WTC11 (cell line): ENCODE measurements around the gene LRRC3B. TPM values are rescaled to one million over a fixed set of nuclear protein-coding genes. Genes with fewer than 3 reads are reported as not detected.

ENCODE experiments used
- ATAC-seq: fragments of 200-7000 bp; cut with Tn5 transposase; 2 replicates; pipeline ENCODE4 v1.10.0; 2021; ENCODE audit warnings: mild to moderate bottlenecking, moderate library complexity
- CTCF ChIA-PET: fragments of 300-600 bp; sonication (Branson Sonifier 250); formaldehyde crosslinking; loops from one replicate; lab custom pipeline; 2021; ENCODE audit warnings: antibody characterized with exemption; lab: Charles Lee
- POLR2A ChIA-PET: fragments of 350-600 bp; sonication (Branson Sonifier 250); formaldehyde crosslinking; loops from one replicate; lab custom pipeline; 2021; ENCODE audit warnings: antibody characterized with exemption; lab: Charles Lee
- DNase-seq: peaks from one replicate; pipeline ENCODE4 v3.0.0; 2021; ENCODE audit warnings: low spot score
- H3K27ac Mint-ChIP-seq: 2 replicates; pipeline ENCODE4 v1.8.0; 2021; ENCODE audit warnings: mixed read lengths
- H3K27me3 Mint-ChIP-seq: 2 replicates; pipeline ENCODE4 v1.8.0; 2021; ENCODE audit warnings: low read depth, mild to moderate bottlenecking, moderate library complexity, mixed read lengths
- H3K36me3 Mint-ChIP-seq: 2 replicates; pipeline ENCODE4 v1.8.0; 2021; ENCODE audit warnings: mixed read lengths
- H3K4me1 Mint-ChIP-seq: 2 replicates; pipeline ENCODE4 v1.8.0; 2022; ENCODE audit warnings: mixed read lengths
- H3K4me3 Mint-ChIP-seq: 2 replicates; pipeline ENCODE4 v1.8.0; 2021; ENCODE audit warnings: mild to moderate bottlenecking, moderate library complexity, mixed read lengths
- H3K9me3 Mint-ChIP-seq: 2 replicates; pipeline ENCODE4 v1.8.0; 2021; ENCODE audit warnings: mixed read lengths
- CBFB ChIP-seq: sonication (generic); formaldehyde crosslinking; IDR thresholded peaks from 2 replicates; pipeline ENCODE4 v1.8.1; 2022; ENCODE audit warnings: mild to moderate bottlenecking, low read depth, missing genetic modification reagents
- CDX4 ChIP-seq: fragments of 250-450 bp; sonication (Bioruptor Pico); IDR thresholded peaks from 2 replicates; pipeline ENCODE4 v1.9.0; 2021; ENCODE audit warnings: moderate library complexity, mild to moderate bottlenecking, inconsistent platforms, borderline replicate concordance
- FOXK1 ChIP-seq: sonication (generic); formaldehyde crosslinking; IDR thresholded peaks from 2 replicates; pipeline ENCODE4 v1.8.0; 2022; ENCODE audit warnings: mild to moderate bottlenecking, moderate library complexity, missing genetic modification reagents
- GABPB1 ChIP-seq: sonication (generic); formaldehyde crosslinking; IDR thresholded peaks from 2 replicates; pipeline ENCODE4 v1.8.1; 2023; ENCODE audit warnings: mild to moderate bottlenecking, missing genetic modification reagents
- GRHL2 ChIP-seq: fragments of 250-450 bp; sonication (Bioruptor Pico); IDR thresholded peaks from 2 replicates; pipeline ENCODE4 v1.8.0; 2022; ENCODE audit warnings: mild to moderate bottlenecking, moderate library complexity; ENCODE audit not compliant: insufficient replicate concordance, severe bottlenecking
- NFE2L1 ChIP-seq: sonication (generic); formaldehyde crosslinking; IDR thresholded peaks from 2 replicates; pipeline ENCODE4 v1.8.1; 2023; ENCODE audit warnings: missing genetic modification reagents
- NFYB ChIP-seq: sonication (generic); formaldehyde crosslinking; conservative IDR thresholded peaks from 2 replicates; pipeline ENCODE4 v1.8.0; 2022; ENCODE audit warnings: low read depth, missing genetic modification reagents
- RELA ChIP-seq: sonication (generic); formaldehyde crosslinking; IDR thresholded peaks from 2 replicates; pipeline ENCODE4 v1.8.1; 2022; ENCODE audit warnings: missing genetic modification reagents, mild to moderate bottlenecking, borderline replicate concordance
- USF2 ChIP-seq: sonication (generic); formaldehyde crosslinking; IDR thresholded peaks from 2 replicates; pipeline ENCODE4 v1.8.1; 2023; ENCODE audit warnings: mild to moderate bottlenecking, missing genetic modification reagents, moderate library complexity
- ZNF121 ChIP-seq: sonication (generic); formaldehyde crosslinking; IDR thresholded peaks from 2 replicates; pipeline ENCODE4 v1.8.0; 2023; ENCODE audit warnings: missing genetic modification reagents
- ZNF138 ChIP-seq: sonication (generic); formaldehyde crosslinking; conservative IDR thresholded peaks from 2 replicates; pipeline ENCODE4 v1.8.1; 2022; ENCODE audit warnings: mild to moderate bottlenecking, moderate library complexity, missing genetic modification reagents
- ZNF263 ChIP-seq: sonication (generic); formaldehyde crosslinking; IDR thresholded peaks from 2 replicates; pipeline ENCODE4 v1.8.1; 2022; ENCODE audit warnings: low read depth, mild to moderate bottlenecking, moderate library complexity, missing genetic modification reagents
- total RNA-seq: library from RNA; stranded (reverse); gene quantifications from 3 replicates; pipeline ENCODE4 v1.2.3, GENCODE V29; 2021
- TF ChIP-seq, protein P1 (sequence below): sonication (generic); formaldehyde crosslinking; IDR thresholded peaks from 2 replicates; pipeline ENCODE4 v1.8.1; 2023; ENCODE audit warnings: mild to moderate bottlenecking, missing genetic modification reagents, borderline replicate concordance
- TF ChIP-seq, protein P2 (sequence below): sonication (generic); formaldehyde crosslinking; IDR thresholded peaks from 2 replicates; pipeline ENCODE4 v1.8.0; 2023; ENCODE audit warnings: mild to moderate bottlenecking, missing genetic modification reagents

Gene LRRC3B
- total RNA-seq, 1 experiment from 2014 or later, result 5.3 TPM

DNA sequence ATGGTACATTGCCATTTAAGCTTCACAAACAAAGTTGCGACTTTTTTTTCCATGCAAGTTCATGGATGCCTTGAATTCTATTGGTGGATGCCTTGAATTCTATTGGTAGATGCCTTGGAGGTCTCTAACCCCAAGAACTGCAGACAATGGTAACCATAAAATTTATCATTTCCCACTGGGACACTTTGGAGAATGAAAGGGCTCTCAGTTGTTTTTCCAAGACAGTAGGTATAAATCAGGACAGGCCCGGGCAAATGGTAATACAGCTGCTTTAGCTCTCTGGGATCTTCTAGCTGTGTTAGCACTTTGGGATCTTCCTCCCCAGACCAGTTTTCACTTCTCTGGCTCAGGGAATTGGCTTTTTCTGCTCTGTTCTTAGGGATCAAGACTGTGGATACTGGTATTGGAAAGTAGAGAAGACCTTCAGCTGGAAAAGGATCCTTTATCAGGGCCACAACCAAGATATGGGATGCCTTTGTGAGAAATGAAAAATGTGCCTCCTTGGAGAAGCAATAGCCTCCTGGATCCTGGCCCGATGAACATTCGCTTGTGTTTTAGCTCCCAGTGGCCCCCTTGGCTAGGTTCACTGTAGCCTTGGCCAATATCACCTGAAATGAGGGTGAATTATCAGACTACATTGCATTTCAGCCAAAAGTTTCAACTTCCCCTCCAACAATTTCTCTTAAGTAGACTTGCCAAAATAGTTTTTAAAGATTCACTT is 8.3 kb downstream of the LRRC3B start:
- POLR2A ChIA-PET, result no interaction called here
- TF ChIP-seq, protein P1, sequence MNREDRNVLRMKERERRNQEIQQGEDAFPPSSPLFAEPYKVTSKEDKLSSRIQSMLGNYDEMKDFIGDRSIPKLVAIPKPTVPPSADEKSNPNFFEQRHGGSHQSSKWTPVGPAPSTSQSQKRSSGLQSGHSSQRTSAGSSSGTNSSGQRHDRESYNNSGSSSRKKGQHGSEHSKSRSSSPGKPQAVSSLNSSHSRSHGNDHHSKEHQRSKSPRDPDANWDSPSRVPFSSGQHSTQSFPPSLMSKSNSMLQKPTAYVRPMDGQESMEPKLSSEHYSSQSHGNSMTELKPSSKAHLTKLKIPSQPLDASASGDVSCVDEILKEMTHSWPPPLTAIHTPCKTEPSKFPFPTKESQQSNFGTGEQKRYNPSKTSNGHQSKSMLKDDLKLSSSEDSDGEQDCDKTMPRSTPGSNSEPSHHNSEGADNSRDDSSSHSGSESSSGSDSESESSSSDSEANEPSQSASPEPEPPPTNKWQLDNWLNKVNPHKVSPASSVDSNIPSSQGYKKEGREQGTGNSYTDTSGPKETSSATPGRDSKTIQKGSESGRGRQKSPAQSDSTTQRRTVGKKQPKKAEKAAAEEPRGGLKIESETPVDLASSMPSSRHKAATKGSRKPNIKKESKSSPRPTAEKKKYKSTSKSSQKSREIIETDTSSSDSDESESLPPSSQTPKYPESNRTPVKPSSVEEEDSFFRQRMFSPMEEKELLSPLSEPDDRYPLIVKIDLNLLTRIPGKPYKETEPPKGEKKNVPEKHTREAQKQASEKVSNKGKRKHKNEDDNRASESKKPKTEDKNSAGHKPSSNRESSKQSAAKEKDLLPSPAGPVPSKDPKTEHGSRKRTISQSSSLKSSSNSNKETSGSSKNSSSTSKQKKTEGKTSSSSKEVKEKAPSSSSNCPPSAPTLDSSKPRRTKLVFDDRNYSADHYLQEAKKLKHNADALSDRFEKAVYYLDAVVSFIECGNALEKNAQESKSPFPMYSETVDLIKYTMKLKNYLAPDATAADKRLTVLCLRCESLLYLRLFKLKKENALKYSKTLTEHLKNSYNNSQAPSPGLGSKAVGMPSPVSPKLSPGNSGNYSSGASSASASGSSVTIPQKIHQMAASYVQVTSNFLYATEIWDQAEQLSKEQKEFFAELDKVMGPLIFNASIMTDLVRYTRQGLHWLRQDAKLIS (CRISPR knock-in tag), result no peak
- TF ChIP-seq, protein P2, sequence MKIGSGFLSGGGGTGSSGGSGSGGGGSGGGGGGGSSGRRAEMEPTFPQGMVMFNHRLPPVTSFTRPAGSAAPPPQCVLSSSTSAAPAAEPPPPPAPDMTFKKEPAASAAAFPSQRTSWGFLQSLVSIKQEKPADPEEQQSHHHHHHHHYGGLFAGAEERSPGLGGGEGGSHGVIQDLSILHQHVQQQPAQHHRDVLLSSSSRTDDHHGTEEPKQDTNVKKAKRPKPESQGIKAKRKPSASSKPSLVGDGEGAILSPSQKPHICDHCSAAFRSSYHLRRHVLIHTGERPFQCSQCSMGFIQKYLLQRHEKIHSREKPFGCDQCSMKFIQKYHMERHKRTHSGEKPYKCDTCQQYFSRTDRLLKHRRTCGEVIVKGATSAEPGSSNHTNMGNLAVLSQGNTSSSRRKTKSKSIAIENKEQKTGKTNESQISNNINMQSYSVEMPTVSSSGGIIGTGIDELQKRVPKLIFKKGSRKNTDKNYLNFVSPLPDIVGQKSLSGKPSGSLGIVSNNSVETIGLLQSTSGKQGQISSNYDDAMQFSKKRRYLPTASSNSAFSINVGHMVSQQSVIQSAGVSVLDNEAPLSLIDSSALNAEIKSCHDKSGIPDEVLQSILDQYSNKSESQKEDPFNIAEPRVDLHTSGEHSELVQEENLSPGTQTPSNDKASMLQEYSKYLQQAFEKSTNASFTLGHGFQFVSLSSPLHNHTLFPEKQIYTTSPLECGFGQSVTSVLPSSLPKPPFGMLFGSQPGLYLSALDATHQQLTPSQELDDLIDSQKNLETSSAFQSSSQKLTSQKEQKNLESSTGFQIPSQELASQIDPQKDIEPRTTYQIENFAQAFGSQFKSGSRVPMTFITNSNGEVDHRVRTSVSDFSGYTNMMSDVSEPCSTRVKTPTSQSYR (CRISPR knock-in tag), result no peak
- TF ChIP-seq RELA (CRISPR knock-in tag), result no peak
- no peak for TF ChIP-seq CBFB (CRISPR knock-in tag)
- TF ChIP-seq NFE2L1 (CRISPR knock-in tag), result no peak
- no peak for TF ChIP-seq USF2 (CRISPR knock-in tag)
- no peak for TF ChIP-seq ZNF263 (CRISPR knock-in tag)
- no peak for TF ChIP-seq ZNF138 (CRISPR knock-in tag)
- TF ChIP-seq ZNF121 (CRISPR knock-in tag), result no peak
- no peak for TF ChIP-seq GABPB1 (CRISPR knock-in tag)
- no peak overlapping the region for H3K4me3 Mint-ChIP-seq
- H3K36me3 Mint-ChIP-seq, result peaks cover 2% of the 10 kb centered on the region; the same call in 1 of the 2 replicates
- ATAC-seq (no peak; the same call in 1 of the 2 replicates), DNase-seq (no peak)
- H3K4me1 Mint-ChIP-seq, result peaks cover 19% of the 10 kb centered on the region
- H3K27me3 Mint-ChIP-seq, result peaks cover 85% of the 10 kb centered on the region
- CTCF ChIA-PET, result no interaction called here
- no peaks in the 10 kb centered on the region for H3K9me3 Mint-ChIP-seq
- H3K27ac Mint-ChIP-seq, result no peak overlapping the region

DNA sequence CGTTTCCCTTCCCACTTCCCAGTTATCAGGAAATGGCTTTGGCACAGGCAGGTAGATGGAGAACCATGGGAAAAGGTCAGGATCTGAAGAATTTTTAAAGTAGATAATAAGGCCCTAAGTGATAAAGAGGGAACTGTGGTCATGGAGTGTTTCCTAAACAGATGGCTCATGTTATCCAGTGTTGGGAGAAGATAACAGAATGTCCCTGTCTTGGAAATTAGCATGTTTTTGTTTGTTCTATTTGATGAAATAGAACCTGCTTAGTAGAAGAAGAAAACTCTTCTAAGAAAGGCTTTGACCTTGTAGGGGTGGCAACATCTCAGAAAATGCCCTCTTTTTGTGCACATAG is 8.8 kb downstream of the LRRC3B start:
- H3K9me3 Mint-ChIP-seq, result no peaks in the 10 kb centered on the region
- peaks cover 80% of the 10 kb centered on the region for H3K27me3 Mint-ChIP-seq
- ATAC-seq, result no peak
- peaks cover 2% of the 10 kb centered on the region; the same call in 1 of the 2 replicates for H3K36me3 Mint-ChIP-seq
- CTCF ChIA-PET, result no interaction called here
- no peak for TF ChIP-seq GABPB1 (CRISPR knock-in tag)
- no peak for TF ChIP-seq CDX4 (CRISPR knock-in tag)
- TF ChIP-seq FOXK1, result no peak
- TF ChIP-seq NFYB (CRISPR knock-in tag), result no peak
- no peak for TF ChIP-seq GRHL2 (CRISPR knock-in tag)
- H3K4me1 Mint-ChIP-seq, result peaks cover 18% of the 10 kb centered on the region
- no peak overlapping the region for H3K27ac Mint-ChIP-seq
- POLR2A ChIA-PET, result no interaction called here
- no peak overlapping the region for H3K4me3 Mint-ChIP-seq
- DNase-seq, result no peak
